ENCODE data around the gene DGKB.

GRCh38 chr7:14622559-14622958 lies 280.0 kb downstream of the DGKB start:
- no peak for TF ChIP-seq POLR2A (IDR thresholded peaks at IDR 0.05; ENCODE audit: low read depth, low read length)
- TF ChIP-seq TAF1 (IDR thresholded peaks at IDR 0.05; ENCODE audit: low read depth, low read length): no peak
- no peak for TF ChIP-seq POLR2AphosphoS5 (IDR thresholded peaks at IDR 0.05; ENCODE audit: low read depth, low read length)
- TF ChIP-seq PAX5 (IDR thresholded peaks at IDR 0.05; ENCODE audit: insufficient read depth, low read length, severe bottlenecking): no peak
